Astrocyte of the cerebellum (primary cell): Measurements from ENCODE around the gene GRK2.

Experiments
- DNase-seq: peaks from one replicate; pipeline ENCODE4 v3.0.0-alpha.2; 2011; ENCODE audit warnings: low read depth
- H3K4me3 ChIP-seq: 2 replicates; pipeline ENCODE4 v1.5.1; 2011; ENCODE audit warnings: mild to moderate bottlenecking, low read depth, low read length, moderate library complexity
- CTCF ChIP-seq: IDR thresholded peaks from 2 replicates; pipeline ENCODE4 v1.5.1; 2012; ENCODE audit warnings: low read length, low read depth, moderate library complexity, mild to moderate bottlenecking; ENCODE audit errors: missing control alignments
- in situ Hi-C: cut with HindIII; loops from 2 replicates; pipeline ENCODE4 v1.10.0; 2017; ENCODE audit warnings: low sequenced_read_pairs

The GRK2 gene

GRCh38 chr11:67238894-67239782 is 27.1 kb upstream of the GRK2 start:
- in situ Hi-C loops, result no loop called here
- no peak for DNase-seq
- H3K4me3 ChIP-seq, result peak overlapping the region; percentile 54

DNA sequence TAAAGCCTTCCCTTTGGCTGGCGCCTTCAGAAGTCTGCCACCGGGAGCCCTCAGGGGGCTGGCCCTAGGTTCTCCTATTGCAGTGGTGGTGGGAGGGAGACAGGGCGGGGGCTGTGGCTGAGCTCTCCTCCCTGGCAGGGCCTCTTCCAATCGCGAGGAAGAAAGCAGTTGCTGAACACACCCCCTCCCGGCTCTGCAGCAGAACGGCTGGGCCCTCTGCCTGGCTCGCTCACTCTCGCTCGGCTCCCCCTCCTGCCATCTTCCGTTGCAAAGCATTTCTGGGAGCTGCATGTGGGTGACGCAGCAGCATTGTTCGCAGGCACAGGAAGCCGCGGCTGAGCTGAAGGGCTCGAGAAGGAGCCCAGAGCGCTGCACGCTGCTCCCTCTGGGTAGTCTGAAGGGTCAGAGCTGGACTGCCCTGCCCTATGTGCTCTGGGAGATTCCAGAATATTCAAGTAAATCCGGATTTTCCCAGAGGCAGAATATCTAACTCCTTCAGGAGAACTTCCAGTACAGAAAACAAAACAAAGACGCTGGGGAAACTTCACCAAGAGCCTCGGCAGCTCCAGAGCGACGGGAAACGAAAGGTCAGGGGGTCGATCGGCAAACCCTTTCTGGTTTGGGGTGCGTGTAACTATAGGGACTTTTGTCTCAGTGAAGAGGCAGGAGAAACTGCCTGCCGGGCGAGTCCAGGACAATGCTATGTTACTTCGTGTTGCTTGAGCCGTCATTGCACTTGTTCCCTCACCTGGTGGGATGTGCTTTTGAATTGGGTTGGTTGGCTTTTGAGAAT is 26.3 kb upstream of the GRK2 start:
- in situ Hi-C loops, result no loop called here
- peak; percentile 97 for DNase-seq
- TF ChIP-seq CTCF, result no peak
- H3K4me3 ChIP-seq, result peak overlapping the region; percentile 54

More at GRCh38 chr11:67238894-67239782, 27.1 kb upstream of the GRK2 start:
- no peak for TF ChIP-seq CTCF

DNA sequence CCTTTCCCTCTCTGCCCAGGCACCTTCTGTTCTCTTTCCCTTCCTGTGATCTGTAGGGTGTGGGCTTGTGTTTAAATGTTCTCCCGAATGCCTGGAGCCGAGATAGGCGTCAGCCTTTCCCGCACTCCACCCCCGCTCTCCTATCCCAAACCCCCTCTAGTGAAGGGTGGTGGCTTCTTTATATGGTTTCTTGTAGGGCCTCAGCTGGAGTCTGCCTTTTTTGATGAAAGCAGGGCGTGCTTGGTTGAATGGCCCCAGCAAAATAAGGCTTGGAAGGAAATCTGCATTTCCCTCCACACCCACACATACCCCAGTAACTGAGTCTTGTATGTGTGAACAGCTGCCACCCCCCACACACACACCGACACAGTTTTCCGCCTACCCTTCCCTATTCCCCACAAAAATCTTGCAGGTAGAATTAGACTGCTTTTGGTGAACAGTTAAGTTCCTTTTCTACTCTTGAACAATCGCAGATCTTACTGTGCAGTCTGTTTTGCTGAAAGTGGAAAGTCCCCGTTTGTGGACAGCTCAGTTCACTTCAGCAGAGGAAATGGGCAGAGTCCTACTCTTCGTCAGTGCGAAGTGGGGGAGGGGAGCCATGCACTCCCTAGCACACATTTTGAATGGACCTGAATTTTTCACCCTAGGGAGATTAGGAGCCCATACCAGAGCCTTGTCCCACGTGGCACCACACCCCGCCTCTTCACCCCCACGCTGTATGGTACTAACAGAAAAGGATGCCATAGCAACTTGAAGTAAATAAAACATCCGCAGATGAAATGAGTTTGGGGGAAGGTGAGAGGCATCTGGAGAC is 25.5 kb upstream of the GRK2 start:
- peak; percentile 4 for TF ChIP-seq CTCF
- peak overlapping the region; percentile 54 for H3K4me3 ChIP-seq
- in situ Hi-C loops, result no loop called here
- peak; percentile 33 for DNase-seq

DNA sequence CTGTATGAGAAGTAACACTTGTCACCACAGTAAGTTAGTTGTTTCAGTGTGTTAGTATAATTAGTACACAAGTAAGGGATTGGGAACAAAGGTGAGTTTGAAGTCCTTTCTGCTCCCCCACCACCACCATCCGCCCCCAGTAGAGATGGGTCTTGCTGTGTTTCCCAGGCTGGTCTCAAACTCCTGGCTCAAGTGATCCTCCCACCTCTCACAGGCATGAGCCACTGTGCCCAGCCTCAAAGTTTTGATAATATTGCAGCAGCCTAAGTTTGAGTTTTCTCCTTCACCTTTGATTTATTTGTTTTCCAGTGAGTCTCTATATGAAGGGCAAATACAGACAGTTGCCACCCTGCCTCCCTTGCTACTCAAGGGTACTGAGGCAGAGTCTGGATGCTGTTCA is 23.7 kb upstream of the GRK2 start:
- no peak overlapping the region for H3K4me3 ChIP-seq
- no peak for TF ChIP-seq CTCF
- in situ Hi-C loops, result no loop called here
- no peak for DNase-seq

DNA sequence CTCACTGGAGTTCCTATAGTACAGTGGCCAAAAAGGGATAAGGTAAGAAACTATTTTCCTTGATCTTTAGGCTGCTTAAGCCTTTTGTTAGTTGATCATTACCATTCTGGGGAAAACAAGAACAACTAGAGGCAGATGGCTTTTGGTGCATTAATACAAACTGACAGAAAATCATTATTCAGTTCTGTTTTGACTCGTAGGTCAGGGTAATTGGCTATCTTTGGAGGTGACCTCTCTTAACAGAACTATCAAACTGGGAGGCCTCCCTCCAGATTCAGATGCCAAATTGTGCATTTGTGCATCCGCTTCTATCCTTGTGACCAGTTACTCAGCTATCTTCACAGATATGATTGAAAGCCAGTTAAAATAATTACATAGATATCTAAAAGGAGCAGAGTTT is 23.2 kb upstream of the GRK2 start:
- in situ Hi-C loops, result no loop called here
- no peak overlapping the region for H3K4me3 ChIP-seq

More for the DNA sequence above, 23.2 kb upstream of the GRK2 start:
- no peak for DNase-seq
- no peak for TF ChIP-seq CTCF
